GM23338 (cell line): Measurements from ENCODE around the gene PDS5A. TPM values are rescaled to one million over a fixed set of nuclear protein-coding genes. Genes with fewer than 3 reads are reported as not detected.

Experiments used
- ATAC-seq: fragments of 200-7000 bp; cut with Tn5 transposase; 3 replicates; pipeline ENCODE4 v1.9.1; 2020
- DNase-seq: peaks from one replicate; pipeline ENCODE4 v3.0.0-alpha.2; 2015; ENCODE audit warnings: low spot score
- H2AFZ ChIP-seq: fragments of 200-600 bp; sonication (generic); 2 replicates; pipeline ENCODE4 v1.8.0; 2016; ENCODE audit warnings: antibody characterized with exemption, mild to moderate bottlenecking, moderate library complexity
- H3F3A ChIP-seq: fragments of 200-600 bp; sonication (generic); replicated peaks from 2 replicates; pipeline ENCODE4 v1.8.0; 2017; ENCODE audit warnings: antibody characterized with exemption, mixed run types, low read depth
- H3K27ac ChIP-seq: fragments of 200-600 bp; sonication (generic); 2 replicates; pipeline ENCODE4 v1.6.1; 2016; ENCODE audit warnings: low read depth
- H3K27me3 ChIP-seq: fragments of 200-600 bp; sonication (generic); 2 replicates; pipeline ENCODE4 v1.8.0; 2016; ENCODE audit warnings: mild to moderate bottlenecking, mixed run types, moderate library complexity; ENCODE audit not compliant: insufficient read depth
- H3K36me3 ChIP-seq: fragments of 200-600 bp; sonication (generic); 2 replicates; pipeline ENCODE4 v1.8.0; 2016; ENCODE audit warnings: mild to moderate bottlenecking; ENCODE audit not compliant: insufficient read depth
- H3K4me1 ChIP-seq: fragments of 200-600 bp; sonication (generic); 2 replicates; pipeline ENCODE4 v1.8.0; 2016; ENCODE audit warnings: mild to moderate bottlenecking, moderate library complexity; ENCODE audit not compliant: insufficient read depth
- H3K4me2 ChIP-seq: fragments of 200-600 bp; sonication (generic); 2 replicates; pipeline ENCODE4 v1.7.1; 2017; ENCODE audit warnings: mixed run types
- H3K4me3 ChIP-seq: fragments of 200-600 bp; sonication (generic); 2 replicates; pipeline ENCODE4 v1.6.1; 2016; ENCODE audit warnings: mixed run types
- H3K79me2 ChIP-seq: fragments of 200-600 bp; sonication (generic); replicated peaks from 2 replicates; pipeline ENCODE4 v1.8.0; 2017; ENCODE audit warnings: mild to moderate bottlenecking; ENCODE audit not compliant: insufficient read depth
- H3K9me2 ChIP-seq: fragments of 200-600 bp; sonication (generic); 2 replicates; pipeline ENCODE4 v1.8.0; 2017; ENCODE audit not compliant: insufficient read depth
- H4K20me1 ChIP-seq: fragments of 200-600 bp; sonication (generic); replicated peaks from 2 replicates; pipeline ENCODE4 v1.8.0; 2017; ENCODE audit warnings: mild to moderate bottlenecking; ENCODE audit not compliant: insufficient read depth
- H3K27ac Mint-ChIP-seq: 2 replicates; pipeline ENCODE4 v1.8.0; 2020; ENCODE audit warnings: inconsistent platforms, mild to moderate bottlenecking, moderate library complexity, mixed read lengths
- H3K27me3 Mint-ChIP-seq: 3 replicates; pipeline ENCODE4 v1.8.0; 2022; ENCODE audit warnings: low read depth, mild to moderate bottlenecking, moderate library complexity, mixed read lengths, inconsistent platforms; ENCODE audit not compliant: insufficient read depth, poor library complexity
- H3K36me3 Mint-ChIP-seq: 3 replicates; pipeline ENCODE4 v1.8.0; 2021; ENCODE audit warnings: low read depth, mild to moderate bottlenecking, inconsistent platforms, moderate library complexity, mixed read lengths
- H3K4me1 Mint-ChIP-seq: 3 replicates; pipeline ENCODE4 v1.8.0; 2020; ENCODE audit warnings: mild to moderate bottlenecking, inconsistent platforms, mixed read lengths
- H3K4me3 Mint-ChIP-seq: 3 replicates; pipeline ENCODE4 v1.8.0; 2021; ENCODE audit warnings: moderate library complexity, mild to moderate bottlenecking, inconsistent platforms, mixed read lengths
- H3K9me3 Mint-ChIP-seq: 3 replicates; pipeline ENCODE4 v1.8.0; 2020; ENCODE audit warnings: moderate library complexity, mild to moderate bottlenecking, inconsistent platforms, mixed read lengths
- CTCF ChIP-seq, 2 experiments: fragments of 200-600 bp in 1 of 2; sonication (generic) in 1 of 2; conservative IDR thresholded peaks; 2 replicates each; pipeline versions ENCODE4 v1.5.1 to v1.6.1; 2016 to 2017; ENCODE audit warnings: antibody characterized with exemption in 2 of 2, low read depth in 2 of 2, mild to moderate bottlenecking in 2 of 2, moderate library complexity in 1 of 2
- EZH2phosphoT487 ChIP-seq: fragments of 200-600 bp; sonication (generic); IDR thresholded peaks from one replicate; pipeline ENCODE4 v1.8.1; 2018; ENCODE audit warnings: antibody characterized with exemption; ENCODE audit not compliant: unreplicated experiment
- JUNB ChIP-seq: IDR thresholded peaks from one replicate; pipeline ENCODE4 v1.6.1; 2016; ENCODE audit warnings: antibody characterized with exemption; ENCODE audit not compliant: unreplicated experiment
- REST ChIP-seq: IDR thresholded peaks from one replicate; pipeline ENCODE4 v1.6.1; 2018; ENCODE audit warnings: antibody characterized with exemption; ENCODE audit not compliant: unreplicated experiment
- STAT1 ChIP-seq: IDR thresholded peaks from one replicate; pipeline ENCODE4 v1.6.1; 2016; ENCODE audit warnings: antibody characterized with exemption; ENCODE audit not compliant: unreplicated experiment
- ZNF114 ChIP-seq: fragments of 250-450 bp; sonication (Bioruptor Pico); IDR thresholded peaks from 2 replicates; pipeline ENCODE4 v1.5.0; 2020; ENCODE audit warnings: mild to moderate bottlenecking, moderate library complexity
- ZNF331 ChIP-seq: fragments of 250-450 bp; sonication (Bioruptor Pico); IDR thresholded peaks from 2 replicates; pipeline ENCODE4 v1.5.0; 2020; ENCODE audit warnings: low read depth, mild to moderate bottlenecking, moderate library complexity
- polyA plus RNA-seq: library from polyadenylated mRNA; unstranded; fragments of >200 nt; fragmentation: Nextera tagmentation; extraction: Ambion mirVana; gene quantifications from 2 replicates; pipeline ENCODE4 v1.2.1, GENCODE V29; 2016
- total RNA-seq: library from RNA; depleted of rRNA; stranded (reverse); fragments of >200 nt; shearing (Covaris generic); gene quantifications from 2 replicates; pipeline ENCODE4 v1.2.3, GENCODE V29; 2014
- TF ChIP-seq, protein P1 (sequence below): IDR thresholded peaks from 2 replicates; pipeline ENCODE4 v1.6.1; 2016; ENCODE audit warnings: antibody characterized with exemption
- TF ChIP-seq, protein P2 (sequence below): fragments of 250-450 bp; sonication (Bioruptor Pico); IDR thresholded peaks from 2 replicates; pipeline ENCODE4 v1.5.0; 2020; ENCODE audit warnings: mild to moderate bottlenecking, moderate library complexity

Gene PDS5A
- total and polyA plus RNA-seq, 2 experiments from 2014 or later, result 22.1 to 91.9 TPM

GRCh38 chr4:39808231-39808749 lies 169.4 kb downstream of the PDS5A start:
- Mint-ChIP-seq H3K36me3 (peaks cover 8% of the 10 kb centered on the region), H3K4me3 (no peak overlapping the region), H3K4me1 (no peaks in the 10 kb centered on the region; the same call in 2 of the 3 replicates), H3K9me3 (peaks cover 17% of the 10 kb centered on the region), H3K27ac (no peak overlapping the region), H3K27me3 (peaks cover 17% of the 10 kb centered on the region)
- Histone ChIP-seq H3K4me2 (no peak overlapping the region), H3F3A (peaks cover 3% of the 10 kb centered on the region; the same call in 1 of the 2 replicates), H3K4me1 (no peaks in the 10 kb centered on the region), H3K27ac (no peak overlapping the region), H3K79me2 (no peaks in the 10 kb centered on the region), H3K27me3 (no peaks in the 10 kb centered on the region), H3K9me2 (no peaks in the 10 kb centered on the region), H3K4me3 (no peak overlapping the region), H4K20me1 (no peaks in the 10 kb centered on the region), H3K36me3 (no peaks in the 10 kb centered on the region), H2AFZ (no peak overlapping the region)
- TF ChIP-seq CTCF (conservative IDR thresholded peaks at IDR 0.05; ENCODE audit: low read depth in 2 of 2) (peak in 1 of 2 experiments; percentile 20; a peak in 1 of 4 replicates), JUNB (no peak)
- no peak for ATAC-seq
- no peak for DNase-seq

- Histone ChIP-seq H3K27me3 (no peaks in the 10 kb centered on the region), H3K27ac (no peak overlapping the region), H4K20me1 (no peaks in the 10 kb centered on the region), H3K36me3 (no peaks in the 10 kb centered on the region), H3F3A (no peaks in the 10 kb centered on the region), H3K4me1 (no peaks in the 10 kb centered on the region), H2AFZ (no peak overlapping the region), H3K4me3 (no peak overlapping the region), H3K9me2 (no peaks in the 10 kb centered on the region), H3K4me2 (no peak overlapping the region), H3K79me2 (no peaks in the 10 kb centered on the region)
- ATAC-seq (no peak), DNase-seq (no peak)
- H3K4me1 Mint-ChIP-seq, result no peaks in the 10 kb centered on the region; the same call in 2 of the 3 replicates
- no peak overlapping the region for H3K4me3 Mint-ChIP-seq
- H3K9me3 Mint-ChIP-seq, result no peaks in the 10 kb centered on the region; the same call in 2 of the 3 replicates
- peaks cover 8% of the 10 kb centered on the region for H3K27me3 Mint-ChIP-seq
- no peaks in the 10 kb centered on the region for H3K36me3 Mint-ChIP-seq
- H3K27ac Mint-ChIP-seq, result no peak overlapping the region
- no peak for TF ChIP-seq JUNB
- no peak for TF ChIP-seq ZNF331 (CRISPR knock-in tag)
- TF ChIP-seq REST, result no peak
- no peak for TF ChIP-seq ZNF114 (CRISPR knock-in tag)
- TF ChIP-seq STAT1, result no peak
- no peak for TF ChIP-seq EZH2phosphoT487
- TF ChIP-seq, protein P1, sequence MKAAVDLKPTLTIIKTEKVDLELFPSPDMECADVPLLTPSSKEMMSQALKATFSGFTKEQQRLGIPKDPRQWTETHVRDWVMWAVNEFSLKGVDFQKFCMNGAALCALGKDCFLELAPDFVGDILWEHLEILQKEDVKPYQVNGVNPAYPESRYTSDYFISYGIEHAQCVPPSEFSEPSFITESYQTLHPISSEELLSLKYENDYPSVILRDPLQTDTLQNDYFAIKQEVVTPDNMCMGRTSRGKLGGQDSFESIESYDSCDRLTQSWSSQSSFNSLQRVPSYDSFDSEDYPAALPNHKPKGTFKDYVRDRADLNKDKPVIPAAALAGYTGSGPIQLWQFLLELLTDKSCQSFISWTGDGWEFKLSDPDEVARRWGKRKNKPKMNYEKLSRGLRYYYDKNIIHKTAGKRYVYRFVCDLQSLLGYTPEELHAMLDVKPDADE, result no peak
- TF ChIP-seq, protein P2, sequence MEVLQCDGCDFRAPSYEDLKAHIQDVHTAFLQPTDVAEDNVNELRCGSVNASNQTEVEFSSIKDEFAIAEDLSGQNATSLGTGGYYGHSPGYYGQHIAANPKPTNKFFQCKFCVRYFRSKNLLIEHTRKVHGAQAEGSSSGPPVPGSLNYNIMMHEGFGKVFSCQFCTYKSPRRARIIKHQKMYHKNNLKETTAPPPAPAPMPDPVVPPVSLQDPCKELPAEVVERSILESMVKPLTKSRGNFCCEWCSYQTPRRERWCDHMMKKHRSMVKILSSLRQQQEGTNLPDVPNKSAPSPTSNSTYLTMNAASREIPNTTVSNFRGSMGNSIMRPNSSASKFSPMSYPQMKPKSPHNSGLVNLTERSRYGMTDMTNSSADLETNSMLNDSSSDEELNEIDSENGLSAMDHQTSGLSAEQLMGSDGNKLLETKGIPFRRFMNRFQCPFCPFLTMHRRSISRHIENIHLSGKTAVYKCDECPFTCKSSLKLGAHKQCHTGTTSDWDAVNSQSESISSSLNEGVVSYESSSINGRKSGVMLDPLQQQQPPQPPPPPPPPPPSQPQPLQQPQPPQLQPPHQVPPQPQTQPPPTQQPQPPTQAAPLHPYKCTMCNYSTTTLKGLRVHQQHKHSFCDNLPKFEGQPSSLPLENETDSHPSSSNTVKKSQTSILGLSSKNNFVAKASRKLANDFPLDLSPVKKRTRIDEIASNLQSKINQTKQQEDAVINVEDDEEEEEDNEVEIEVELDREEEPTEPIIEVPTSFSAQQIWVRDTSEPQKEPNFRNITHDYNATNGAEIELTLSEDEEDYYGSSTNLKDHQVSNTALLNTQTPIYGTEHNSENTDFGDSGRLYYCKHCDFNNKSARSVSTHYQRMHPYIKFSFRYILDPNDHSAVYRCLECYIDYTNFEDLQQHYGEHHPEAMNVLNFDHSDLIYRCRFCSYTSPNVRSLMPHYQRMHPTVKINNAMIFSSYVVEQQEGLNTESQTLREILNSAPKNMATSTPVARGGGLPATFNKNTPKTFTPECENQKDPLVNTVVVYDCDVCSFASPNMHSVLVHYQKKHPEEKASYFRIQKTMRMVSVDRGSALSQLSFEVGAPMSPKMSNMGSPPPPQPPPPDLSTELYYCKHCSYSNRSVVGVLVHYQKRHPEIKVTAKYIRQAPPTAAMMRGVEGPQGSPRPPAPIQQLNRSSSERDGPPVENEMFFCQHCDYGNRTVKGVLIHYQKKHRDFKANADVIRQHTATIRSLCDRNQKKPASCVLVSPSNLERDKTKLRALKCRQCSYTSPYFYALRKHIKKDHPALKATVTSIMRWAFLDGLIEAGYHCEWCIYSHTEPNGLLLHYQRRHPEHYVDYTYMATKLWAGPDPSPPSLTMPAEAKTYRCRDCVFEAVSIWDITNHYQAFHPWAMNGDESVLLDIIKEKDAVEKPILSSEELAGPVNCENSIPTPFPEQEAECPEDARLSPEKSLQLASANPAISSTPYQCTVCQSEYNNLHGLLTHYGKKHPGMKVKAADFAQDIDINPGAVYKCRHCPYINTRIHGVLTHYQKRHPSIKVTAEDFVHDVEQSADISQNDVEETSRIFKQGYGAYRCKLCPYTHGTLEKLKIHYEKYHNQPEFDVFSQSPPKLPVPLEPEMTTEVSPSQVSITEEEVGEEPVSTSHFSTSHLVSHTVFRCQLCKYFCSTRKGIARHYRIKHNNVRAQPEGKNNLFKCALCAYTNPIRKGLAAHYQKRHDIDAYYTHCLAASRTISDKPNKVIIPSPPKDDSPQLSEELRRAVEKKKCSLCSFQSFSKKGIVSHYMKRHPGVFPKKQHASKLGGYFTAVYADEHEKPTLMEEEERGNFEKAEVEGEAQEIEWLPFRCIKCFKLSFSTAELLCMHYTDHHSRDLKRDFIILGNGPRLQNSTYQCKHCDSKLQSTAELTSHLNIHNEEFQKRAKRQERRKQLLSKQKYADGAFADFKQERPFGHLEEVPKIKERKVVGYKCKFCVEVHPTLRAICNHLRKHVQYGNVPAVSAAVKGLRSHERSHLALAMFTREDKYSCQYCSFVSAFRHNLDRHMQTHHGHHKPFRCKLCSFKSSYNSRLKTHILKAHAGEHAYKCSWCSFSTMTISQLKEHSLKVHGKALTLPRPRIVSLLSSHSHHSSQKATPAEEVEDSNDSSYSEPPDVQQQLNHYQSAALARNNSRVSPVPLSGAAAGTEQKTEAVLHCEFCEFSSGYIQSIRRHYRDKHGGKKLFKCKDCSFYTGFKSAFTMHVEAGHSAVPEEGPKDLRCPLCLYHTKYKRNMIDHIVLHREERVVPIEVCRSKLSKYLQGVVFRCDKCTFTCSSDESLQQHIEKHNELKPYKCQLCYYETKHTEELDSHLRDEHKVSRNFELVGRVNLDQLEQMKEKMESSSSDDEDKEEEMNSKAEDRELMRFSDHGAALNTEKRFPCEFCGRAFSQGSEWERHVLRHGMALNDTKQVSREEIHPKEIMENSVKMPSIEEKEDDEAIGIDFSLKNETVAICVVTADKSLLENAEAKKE (CRISPR knock-in tag), result no peak
Observed at GRCh38 chr4:39802005-39802404, 175.7 kb downstream of the PDS5A start.
